Measurements from ENCODE around the gene AHRR. TPM values are rescaled to one million over a fixed set of nuclear protein-coding genes. Genes with fewer than 3 reads are reported as not detected.

The AHRR gene
- total RNA-seq, 1 experiment from 2014 or later: 3.2 TPM

DNA sequence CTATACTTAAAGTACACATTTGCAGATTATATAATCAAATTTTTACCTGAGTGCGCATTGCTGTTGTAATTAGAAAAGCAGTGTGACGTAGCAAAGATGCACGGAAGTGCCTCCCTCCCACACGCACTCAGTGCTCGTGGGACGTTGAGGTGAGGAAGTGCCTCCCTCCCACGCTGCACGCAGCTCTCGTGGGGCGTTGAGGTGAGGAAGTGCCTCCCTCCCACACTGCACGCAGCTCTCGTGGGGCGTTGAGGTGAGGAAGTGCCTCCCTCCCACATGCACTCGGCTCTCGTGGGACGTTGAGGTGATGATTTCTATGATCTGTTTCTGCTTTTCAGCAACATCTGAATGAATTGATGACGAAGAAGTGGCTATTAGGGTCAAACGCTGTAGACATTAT is 142.4 kb downstream of the AHRR start:
- CTCF ChIA-PET: interaction anchor here (0.6 kb wide), 1 partner anchor 147 kb away, joined by 3 read pairs; no protein-coding TSS in a partner anchor
- BruUV-seq (replicated peaks): no TSS peak

DNA sequence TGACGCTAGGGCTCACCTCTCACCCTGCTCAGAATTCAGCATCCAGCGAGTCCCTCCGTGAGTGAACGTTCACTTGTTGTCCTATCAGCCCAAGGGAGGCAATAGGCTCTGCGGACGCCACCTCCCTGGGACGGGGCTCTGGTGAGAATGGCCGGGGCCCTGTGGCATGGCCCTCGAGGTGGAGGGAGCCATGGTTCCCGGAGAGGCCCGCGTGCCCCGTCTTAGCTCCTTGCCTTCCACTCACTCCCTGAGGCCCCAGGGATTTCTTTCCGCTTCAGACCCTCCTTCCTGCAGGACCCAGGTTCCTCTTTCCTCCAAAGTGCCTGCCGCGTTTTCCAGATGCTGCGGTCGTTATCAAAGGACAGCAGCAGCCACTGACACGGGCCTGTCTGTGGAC is 142.9 kb downstream of the AHRR start:
- TF ChIP-seq, protein P1, sequence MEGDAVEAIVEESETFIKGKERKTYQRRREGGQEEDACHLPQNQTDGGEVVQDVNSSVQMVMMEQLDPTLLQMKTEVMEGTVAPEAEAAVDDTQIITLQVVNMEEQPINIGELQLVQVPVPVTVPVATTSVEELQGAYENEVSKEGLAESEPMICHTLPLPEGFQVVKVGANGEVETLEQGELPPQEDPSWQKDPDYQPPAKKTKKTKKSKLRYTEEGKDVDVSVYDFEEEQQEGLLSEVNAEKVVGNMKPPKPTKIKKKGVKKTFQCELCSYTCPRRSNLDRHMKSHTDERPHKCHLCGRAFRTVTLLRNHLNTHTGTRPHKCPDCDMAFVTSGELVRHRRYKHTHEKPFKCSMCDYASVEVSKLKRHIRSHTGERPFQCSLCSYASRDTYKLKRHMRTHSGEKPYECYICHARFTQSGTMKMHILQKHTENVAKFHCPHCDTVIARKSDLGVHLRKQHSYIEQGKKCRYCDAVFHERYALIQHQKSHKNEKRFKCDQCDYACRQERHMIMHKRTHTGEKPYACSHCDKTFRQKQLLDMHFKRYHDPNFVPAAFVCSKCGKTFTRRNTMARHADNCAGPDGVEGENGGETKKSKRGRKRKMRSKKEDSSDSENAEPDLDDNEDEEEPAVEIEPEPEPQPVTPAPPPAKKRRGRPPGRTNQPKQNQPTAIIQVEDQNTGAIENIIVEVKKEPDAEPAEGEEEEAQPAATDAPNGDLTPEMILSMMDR (IDR thresholded peaks at IDR 0.05; ENCODE audit: unreplicated experiment): no peak
- no peaks in the 10 kb centered on the region for H3K9me3 Mint-ChIP-seq (ENCODE audit: unreplicated experiment)
- intact Hi-C loops (cut with micrococcal nuclease): no loop called here
- no peak overlapping the region for H3K4me3 Mint-ChIP-seq (ENCODE audit: unreplicated experiment)
- H3K36me3 Mint-ChIP-seq (ENCODE audit: insufficient read depth, unreplicated experiment): peaks cover 53% of the 10 kb centered on the region
- H3K4me1 Mint-ChIP-seq (ENCODE audit: insufficient read depth, unreplicated experiment): peaks cover 3% of the 10 kb centered on the region
- no TSS peak for BruUV-seq (replicated peaks)
- DNase-seq (ENCODE audit: unreplicated experiment): no peak
- POLR2A ChIA-PET: no interaction called here
- H3K27ac Mint-ChIP-seq (ENCODE audit: low read depth, unreplicated experiment): no peak overlapping the region
- CTCF ChIA-PET: interaction anchor here (0.6 kb wide), 1 partner anchor 148 kb away, joined by 3 read pairs; no protein-coding TSS in a partner anchor
- no peaks in the 10 kb centered on the region for H3K27me3 Mint-ChIP-seq (ENCODE audit: insufficient read depth, unreplicated experiment)

More for the DNA sequence above, 142.4 kb downstream of the AHRR start:
- Mint-ChIP-seq H3K4me1 (ENCODE audit: insufficient read depth, unreplicated experiment) (peaks cover 8% of the 10 kb centered on the region), H3K27me3 (ENCODE audit: insufficient read depth, unreplicated experiment) (no peaks in the 10 kb centered on the region), H3K27ac (ENCODE audit: low read depth, unreplicated experiment) (no peak overlapping the region), H3K36me3 (ENCODE audit: insufficient read depth, unreplicated experiment) (peaks cover 50% of the 10 kb centered on the region), H3K4me3 (ENCODE audit: unreplicated experiment) (no peak overlapping the region), H3K9me3 (ENCODE audit: unreplicated experiment) (no peaks in the 10 kb centered on the region)
- intact Hi-C loops (cut with micrococcal nuclease): no loop called here
- POLR2A ChIA-PET: no interaction called here
- TF ChIP-seq, protein P1 (IDR thresholded peaks at IDR 0.05; ENCODE audit: unreplicated experiment): no peak
- DNase-seq (ENCODE audit: unreplicated experiment): no peak

DNA sequence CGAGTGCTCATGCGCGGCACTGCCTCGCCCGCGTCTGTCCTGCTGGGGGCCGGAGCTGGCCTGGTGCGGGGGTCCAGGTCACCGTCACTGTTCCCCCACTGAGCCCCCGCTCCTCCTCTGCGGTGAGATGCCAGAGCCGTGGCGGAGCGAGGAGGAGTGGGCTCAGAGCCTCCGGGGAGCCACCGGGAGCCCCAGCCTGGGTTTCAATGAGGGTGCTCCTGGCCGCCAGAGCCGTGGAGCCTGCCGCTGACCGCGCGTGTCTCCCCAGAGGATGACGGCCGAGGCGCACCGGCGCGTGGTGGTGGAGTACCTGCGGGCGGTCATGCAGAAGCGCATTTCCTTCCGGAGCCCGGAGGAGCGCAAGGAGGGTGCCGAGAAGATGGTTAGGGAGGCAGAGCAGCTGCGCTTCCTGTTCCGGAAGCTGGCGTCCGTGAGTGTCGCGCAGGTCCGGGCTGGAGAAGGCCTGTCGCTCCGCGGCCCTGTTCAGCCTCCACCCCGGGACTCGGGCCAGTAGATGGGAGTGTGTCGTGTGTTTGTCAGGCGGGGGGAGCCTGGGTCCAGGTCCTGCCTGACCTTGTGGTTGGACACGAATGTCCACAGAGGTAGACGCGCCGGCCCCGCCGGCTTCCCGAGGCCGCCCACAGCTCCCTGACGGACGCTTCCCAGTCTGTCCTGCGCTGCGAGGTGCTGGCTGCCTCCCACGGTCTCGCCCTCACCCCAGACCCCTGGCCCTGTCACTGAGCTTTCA is 143.5 kb downstream of the AHRR start:
- Mint-ChIP-seq H3K27ac (ENCODE audit: low read depth, unreplicated experiment) (no peak overlapping the region), H3K4me3 (ENCODE audit: unreplicated experiment) (no peak overlapping the region), H3K36me3 (ENCODE audit: insufficient read depth, unreplicated experiment) (peaks cover 48% of the 10 kb centered on the region), H3K9me3 (ENCODE audit: unreplicated experiment) (no peaks in the 10 kb centered on the region), H3K4me1 (ENCODE audit: insufficient read depth, unreplicated experiment) (no peaks in the 10 kb centered on the region), H3K27me3 (ENCODE audit: insufficient read depth, unreplicated experiment) (no peaks in the 10 kb centered on the region)
- intact Hi-C loops (cut with micrococcal nuclease): no loop called here
- DNase-seq (ENCODE audit: unreplicated experiment): no peak
- ChIA-PET POLR2A (no interaction called here), CTCF (interaction anchor here (0.9 kb wide), 1 partner anchor 428 kb away, joined by 4 read pairs; the partner anchor contains the start of genes BRD9 and TRIP13)
- BruUV-seq (replicated peaks): no TSS peak
- TF ChIP-seq, protein P1 (IDR thresholded peaks at IDR 0.05; ENCODE audit: unreplicated experiment): no peak

GRCh38 chr5:465591-466403 is 144.3 kb downstream of the AHRR start:
- peaks cover 45% of the 10 kb centered on the region for H3K36me3 Mint-ChIP-seq (ENCODE audit: insufficient read depth, unreplicated experiment)
- H3K27me3 Mint-ChIP-seq (ENCODE audit: insufficient read depth, unreplicated experiment): no peaks in the 10 kb centered on the region
- DNase-seq (ENCODE audit: unreplicated experiment): no peak
- ChIA-PET POLR2A (no interaction called here), CTCF (interaction anchor here (0.6 to 0.9 kb wide), 2 partner anchors 92 to 427 kb away, joined by 3 to 4 read pairs; partner anchors contain the start of genes BRD9 and TRIP13)
- TF ChIP-seq, protein P1 (IDR thresholded peaks at IDR 0.05; ENCODE audit: unreplicated experiment): no peak
- no TSS peak for BruUV-seq (replicated peaks)
- H3K4me3 Mint-ChIP-seq (ENCODE audit: unreplicated experiment): no peak overlapping the region
- intact Hi-C loops (cut with micrococcal nuclease): no loop called here
- no peak overlapping the region for H3K27ac Mint-ChIP-seq (ENCODE audit: low read depth, unreplicated experiment)
- H3K9me3 Mint-ChIP-seq (ENCODE audit: unreplicated experiment): no peaks in the 10 kb centered on the region
- H3K4me1 Mint-ChIP-seq (ENCODE audit: insufficient read depth, unreplicated experiment): no peaks in the 10 kb centered on the region
